Stomach (tissue), 9 donors: ENCODE data around the gene AMOTL2. TPM values are rescaled to one million over a fixed set of nuclear protein-coding genes. Genes with fewer than 3 reads are reported as not detected.

Experiments
- DNase-seq, 2 donors: peaks; one replicate each; pipeline versions ENCODE4 v3.0.0 to v3.0.0-alpha.2; 2013 to 2019
- H3K27ac ChIP-seq, 5 donors: fragments of 200-600 bp in 4 of 5; sonication (generic) in 4 of 5; one replicate each; pipeline ENCODE4 v1.5.1; 2013 to 2019; ENCODE audit warnings: mild to moderate bottlenecking in 1 of 5, moderate library complexity in 1 of 5
- H3K27me3 ChIP-seq, 3 donors: fragments of 200-600 bp; sonication (generic); one replicate each; pipeline ENCODE4 v1.5.1; 2017 to 2019; ENCODE audit warnings: mixed run types in 1 of 3
- H3K36me3 ChIP-seq, 4 donors: fragments of 200-600 bp; sonication (generic); 1 replicate in 3 of 4; 2 replicates in 1 of 4; pipeline ENCODE4 v1.5.1; 2016 to 2019
- H3K4me1 ChIP-seq, 4 donors: fragments of 200-600 bp; sonication (generic); one replicate each; pipeline ENCODE4 v1.5.1; 2016 to 2019
- H3K4me3 ChIP-seq, 4 donors: fragments of 200-600 bp; sonication (generic) in 3 of 4; one replicate each; pipeline ENCODE4 v1.5.1; 2016 to 2019; ENCODE audit warnings: mild to moderate bottlenecking in 1 of 4
- H3K9me3 ChIP-seq, 4 donors: fragments of 200-600 bp; sonication (generic); one replicate each; pipeline ENCODE4 v1.5.1; 2016 to 2019
- CTCF ChIP-seq, 7 experiments: fragments of 450-650 bp in 4 of 7; fragments of 200-600 bp in 3 of 7; sonication (generic) in 3 of 7; IDR thresholded peaks; one replicate each; pipeline ENCODE4 v1.5.1; 2016 to 2019; ENCODE audit warnings: antibody characterized with exemption in 7 of 7, control low read depth in 2 of 7, mild to moderate bottlenecking in 1 of 7
- EP300 ChIP-seq: sonication (generic); formaldehyde crosslinking; IDR thresholded peaks from one replicate; pipeline ENCODE4 v1.6.1; 2017; ENCODE audit warnings: antibody characterized with exemption
- POLR2A ChIP-seq, 4 donors: fragments of 450-650 bp; IDR thresholded peaks; one replicate each; pipeline ENCODE4 v1.6.1; 2016; ENCODE audit warnings: antibody characterized with exemption in 4 of 4, control low read depth in 2 of 4, mild to moderate bottlenecking in 1 of 4, moderate library complexity in 1 of 4
- POLR2AphosphoS5 ChIP-seq, 3 donors: sonication (generic); formaldehyde crosslinking; IDR thresholded peaks; one replicate each; pipeline ENCODE4 v1.6.1; 2016; ENCODE audit warnings: antibody characterized with exemption in 3 of 3
- WGBS, 5 donors: extraction: QIAGEN DNeasy Blood & Tissue Kit in 3 of 5; methylation state at CpG; one replicate each; pipeline versions ENCODE4 v1.1.5 to v1.1.7; 2013 to 2018; 5-methylcytosine and 5-hydroxymethylcytosine counted together
- intact Hi-C: fragments of 100-400 bp; cut with DNase I; formaldehyde crosslinking; loops from one replicate; pipeline ENCODE4 v1.15.1; 2023; ENCODE audit warnings: low total_unique reads
- polyA plus RNA-seq, 3 donors: library from polyadenylated mRNA; stranded (reverse); fragments of 200-250 nt; gene quantifications; one replicate each; pipeline ENCODE4 v1.2.3, GENCODE V29; 2013
- total RNA-seq, 5 donors: library from RNA; depleted of rRNA; stranded (reverse); fragments of >200 nt; gene quantifications; one replicate each; pipeline versions ENCODE4 v1.1.0 to v1.2.3, GENCODE V29; 2014 to 2016
- donor health status: healthy with polysubstance abuse.
- donor health status: Bipolar disorder and iron deficiency.
- donor health status: healthy.

The AMOTL2 gene
- total and polyA plus RNA-seq, 8 donors, result 10.6 to 782 (median 37.0) TPM

- Histone ChIP-seq H3K36me3 (peaks cover 43 to 68% (median 66%) of the 10 kb centered on the region in 4 donors), H3K4me1 (peaks cover 90 to 100% (median 97%) of the 10 kb centered on the region in 4 donors), H3K27ac (peak overlapping the region; percentile 73 to 100 (median 85)), H3K27me3 (no peaks in the 10 kb centered on the region), H3K4me3 (no peak overlapping the region), H3K9me3 (no peaks in the 10 kb centered on the region)
- no peak for TF ChIP-seq POLR2A (IDR thresholded peaks at IDR 0.05)
- no peak for TF ChIP-seq POLR2AphosphoS5 (IDR thresholded peaks at IDR 0.05)
- TF ChIP-seq EP300, result no peak
- no peak for TF ChIP-seq CTCF (IDR thresholded peaks at IDR 0.05)
- intact Hi-C loops, result loop anchor here (5.0 kb wide), 1 partner anchor 158 kb away; no protein-coding TSS in a partner anchor
- no peak for DNase-seq
- WGBS, 5 donors, result 54 to 77% (median 70%) methylated on average over 5 of the region's 5 CpGs
Observed at GRCh38 chr3:134355416-134355815, 18.8 kb downstream of the AMOTL2 start.

GRCh38 chr3:134354612-134355251 lies 19.5 kb downstream of the AMOTL2 start:
- H3K27me3 ChIP-seq, result no peaks in the 10 kb centered on the region
- peak overlapping the region; percentile 73 to 100 (median 85) for H3K27ac ChIP-seq
- DNase-seq, result no peak
- H3K4me3 ChIP-seq, result peak overlapping the region in 1 of 4 donors; percentile 5
- H3K36me3 ChIP-seq, result peaks cover 36 to 61% (median 59%) of the 10 kb centered on the region in 4 donors
- H3K9me3 ChIP-seq, result no peaks in the 10 kb centered on the region
- peaks cover 86 to 98% (median 92%) of the 10 kb centered on the region in 4 donors for H3K4me1 ChIP-seq
- WGBS, 5 donors, result 76 to 86% (median 84%) methylated on average over 5 to 7 of the region's 7 CpGs
- intact Hi-C loops, result loop anchor here (5.0 kb wide), 1 partner anchor 157 kb away; no protein-coding TSS in a partner anchor
- TF ChIP-seq POLR2AphosphoS5 (IDR thresholded peaks at IDR 0.05) (no peak), EP300 (no peak), CTCF (IDR thresholded peaks at IDR 0.05) (no peak), POLR2A (IDR thresholded peaks at IDR 0.05) (no peak)

DNA sequence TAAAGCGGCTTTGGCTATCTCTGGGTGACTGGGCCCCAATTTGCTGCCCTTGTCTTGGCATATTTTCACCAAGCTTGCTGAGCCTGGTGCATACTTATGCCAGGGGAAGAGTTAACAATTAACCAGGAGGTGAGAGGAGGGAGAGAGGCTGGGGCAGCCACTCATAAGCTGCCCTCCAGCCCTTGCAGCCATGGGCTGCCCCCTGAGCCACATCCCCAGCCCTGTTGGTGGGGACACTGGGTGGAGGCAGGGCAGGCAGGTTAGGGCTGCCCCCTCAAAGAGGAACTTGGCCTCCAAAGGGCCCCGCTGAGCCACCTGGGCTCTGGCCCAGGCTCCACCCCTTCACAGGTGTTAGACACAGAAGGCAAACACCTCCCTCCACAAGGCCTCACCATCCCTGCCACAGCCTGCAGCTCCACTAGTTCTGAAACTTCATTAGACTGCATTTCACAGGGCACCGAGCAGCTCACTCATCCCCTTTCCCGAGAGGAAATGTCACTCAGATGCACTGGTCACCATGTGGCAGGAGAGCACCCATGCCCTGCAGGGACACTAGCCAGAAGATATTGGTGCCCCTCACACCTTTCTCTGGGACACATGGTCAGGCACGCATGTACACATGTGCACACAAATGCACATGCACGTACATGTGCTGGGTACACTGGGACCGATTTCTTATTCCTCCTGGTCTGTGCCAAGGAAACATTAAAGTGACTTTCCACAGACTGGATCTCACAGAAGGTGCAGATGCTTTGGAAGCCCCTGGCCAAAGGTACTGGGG lies 20.2 kb downstream of the AMOTL2 start:
- Histone ChIP-seq H3K27ac (peak overlapping the region; percentile 73 to 100 (median 85)), H3K27me3 (no peaks in the 10 kb centered on the region), H3K4me1 (peaks cover 79 to 91% (median 85%) of the 10 kb centered on the region in 4 donors), H3K4me3 (peak overlapping the region in 1 of 4 donors; percentile 5), H3K9me3 (no peaks in the 10 kb centered on the region), H3K36me3 (peaks cover 30 to 54% (median 52%) of the 10 kb centered on the region in 4 donors)
- WGBS, 5 donors, result 28 to 82% (median 45%) methylated on average over 6 to 7 of the region's 7 CpGs
- intact Hi-C loops, result no loop called here
- DNase-seq, result peak; percentile 73 to 80
- no peak for TF ChIP-seq POLR2A (IDR thresholded peaks at IDR 0.05)
- peak in 1 of 3 donors; percentile 46 for TF ChIP-seq POLR2AphosphoS5 (IDR thresholded peaks at IDR 0.05)

DNA sequence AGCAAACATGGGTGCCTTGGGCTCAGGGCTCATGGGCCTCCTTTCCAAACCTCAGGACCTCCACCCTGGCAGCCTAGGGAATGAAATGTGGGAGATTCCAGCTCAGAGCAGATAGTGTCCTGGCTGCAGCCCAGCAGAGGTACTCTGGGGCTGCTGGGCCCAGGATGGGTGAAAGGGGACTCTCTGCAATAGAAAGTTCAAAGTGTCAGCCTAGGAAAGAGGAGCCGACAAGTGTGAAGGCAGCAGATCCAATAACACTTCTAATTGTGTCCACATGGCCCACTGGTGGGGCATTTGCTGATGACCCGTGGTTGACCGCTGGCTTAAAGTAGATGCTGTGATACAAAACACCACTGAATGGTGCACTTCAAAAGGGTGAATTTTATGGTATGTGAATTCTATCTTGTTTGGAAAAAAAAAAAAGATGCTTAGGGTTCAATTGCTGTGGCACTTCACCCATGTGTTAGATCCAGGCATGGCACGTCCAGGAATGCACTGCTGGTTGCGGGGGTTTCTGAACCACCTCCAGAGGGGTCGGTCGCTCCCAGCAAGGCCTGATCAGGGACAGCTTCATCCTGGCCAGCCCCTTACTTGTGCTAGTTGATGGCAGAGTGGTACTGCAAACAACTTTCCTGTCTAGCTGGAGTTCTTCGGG lies 20.9 kb downstream of the AMOTL2 start:
- H3K27me3 ChIP-seq, result no peaks in the 10 kb centered on the region
- H3K36me3 ChIP-seq, result peaks cover 23 to 46% (median 45%) of the 10 kb centered on the region in 4 donors
- H3K9me3 ChIP-seq, result no peaks in the 10 kb centered on the region
- H3K27ac ChIP-seq, result peak overlapping the region; percentile 73 to 100 (median 85)
- WGBS, 5 donors, result 41 to 65% (median 44%) methylated on average over 8 of the region's 8 CpGs
- peaks cover 72 to 90% (median 81%) of the 10 kb centered on the region in 4 donors for H3K4me1 ChIP-seq
- H3K4me3 ChIP-seq, result no peak overlapping the region
- TF ChIP-seq CTCF (IDR thresholded peaks at IDR 0.05), result no peak
- TF ChIP-seq EP300, result no peak
- no peak for TF ChIP-seq POLR2AphosphoS5 (IDR thresholded peaks at IDR 0.05)
- TF ChIP-seq POLR2A (IDR thresholded peaks at IDR 0.05), result no peak
- DNase-seq, result no peak
- intact Hi-C loops, result no loop called here
